Left ventricle myocardium inferior (tissue), 1 donor: ENCODE results near the gene TNS3. TPM values are rescaled to one million over a fixed set of nuclear protein-coding genes. Genes with fewer than 3 reads are reported as not detected.
"Not testable (repeated sequence)": the region's sequence is repeated elsewhere in the genome, so short reads cannot be mapped to it uniquely, and the experiment has no call there.

Experiments
- DNase-seq: peaks from one replicate; pipeline ENCODE4 v3.0.0-alpha.2; 2020
- H3K27ac ChIP-seq: fragments of 200-600 bp; replicated peaks from 2 replicates; pipeline ENCODE4 v1.8.0; 2021
- H3K27me3 ChIP-seq: fragments of 200-600 bp; 2 replicates; pipeline ENCODE4 v1.8.0; 2021; ENCODE audit warnings: low read depth
- H3K36me3 ChIP-seq: fragments of 200-600 bp; 2 replicates; pipeline ENCODE4 v1.8.0; 2021
- H3K4me1 ChIP-seq: fragments of 200-600 bp; 2 replicates; pipeline ENCODE4 v1.8.0; 2021
- H3K4me3 ChIP-seq: fragments of 200-600 bp; 2 replicates; pipeline ENCODE4 v1.8.0; 2021; ENCODE audit warnings: mild to moderate bottlenecking, moderate library complexity
- H3K9me3 ChIP-seq: fragments of 200-600 bp; replicated peaks from 2 replicates; pipeline ENCODE4 v1.8.0; 2021
- CTCF ChIP-seq: fragments of 200-600 bp; IDR thresholded peaks from 2 replicates; pipeline ENCODE4 v1.8.0; 2021; ENCODE audit warnings: antibody characterized with exemption, mild to moderate bottlenecking, borderline replicate concordance
- intact Hi-C: fragments of 100-400 bp; cut with micrococcal nuclease; formaldehyde crosslinking; loops from one replicate; pipeline ENCODE4 v1.11.0; 2022
- total RNA-seq: library from RNA; stranded (reverse); fragmentation: NEBNext Ultra II Directional; extraction: Animal tissue kit (Norgen Biotek cat#: 25700); gene quantifications from one replicate; pipeline ENCODE4 v1.2.1, GENCODE V29; 2021
- donor health status: DM: no; HTN: yes; CAD: no; lungs with severe emphysema.

TNS3 gene
- total RNA-seq, 1 donor from 2014 or later: 40.6 TPM

GRCh38 chr7:47472444-47473157, 109.3 kb downstream of the TNS3 start:
- no peak for TF ChIP-seq CTCF
- peaks cover 33% of the 10 kb centered on the region for H3K4me1 ChIP-seq
- DNase-seq: no peak
- no peaks in the 10 kb centered on the region for H3K9me3 ChIP-seq
- intact Hi-C loops: no loop called here
- H3K4me3 ChIP-seq: no peak overlapping the region
- H3K27ac ChIP-seq: peak overlapping the region; percentile 30
- no peaks in the 10 kb centered on the region for H3K36me3 ChIP-seq
- no peaks in the 10 kb centered on the region for H3K27me3 ChIP-seq

- no peak overlapping the region for H3K4me3 ChIP-seq
- H3K27me3 ChIP-seq: no peaks in the 10 kb centered on the region
- no peak for DNase-seq
- no peaks in the 10 kb centered on the region for H3K36me3 ChIP-seq
- no peaks in the 10 kb centered on the region for H3K9me3 ChIP-seq
- H3K4me1 ChIP-seq: peaks cover 25% of the 10 kb centered on the region
- H3K27ac ChIP-seq: peak overlapping the region; percentile 19
- intact Hi-C loops: no loop called here
- no peak for TF ChIP-seq CTCF
These were observed 110.1 kb downstream of the TNS3 start for GRCh38 chr7:47471831-47472230.

GRCh38 chr7:47471358-47471703, 110.6 kb downstream of the TNS3 start:
- Histone ChIP-seq H3K36me3 (no peaks in the 10 kb centered on the region), H3K4me1 (peaks cover 27% of the 10 kb centered on the region), H3K4me3 (no peak overlapping the region), H3K27ac (no peak overlapping the region), H3K27me3 (no peaks in the 10 kb centered on the region), H3K9me3 (no peaks in the 10 kb centered on the region)
- DNase-seq: no peak
- no peak for TF ChIP-seq CTCF
- intact Hi-C loops: no loop called here

GRCh38 chr7:47470567-47471357, 111.1 kb downstream of the TNS3 start:
- no peak for DNase-seq
- Histone ChIP-seq H3K27ac (no peak overlapping the region), H3K4me3 (no peak overlapping the region), H3K27me3 (no peaks in the 10 kb centered on the region), H3K9me3 (no peaks in the 10 kb centered on the region), H3K36me3 (no peaks in the 10 kb centered on the region), H3K4me1 (peaks cover 27% of the 10 kb centered on the region)
- TF ChIP-seq CTCF: no peak
- intact Hi-C loops: no loop called here

GRCh38 chr7:47469846-47470245, 112.1 kb downstream of the TNS3 start:
- H3K27me3 ChIP-seq, DNase-seq, H3K36me3 ChIP-seq, H3K27ac ChIP-seq, H3K9me3 ChIP-seq, H3K4me3 ChIP-seq, intact Hi-C loops: not testable (repeated sequence)
- peaks cover 27% of the 10 kb centered on the region for H3K4me1 ChIP-seq

- no peak for DNase-seq
- no peaks in the 10 kb centered on the region for H3K36me3 ChIP-seq
- H3K27me3 ChIP-seq: no peaks in the 10 kb centered on the region
- no peak overlapping the region for H3K4me3 ChIP-seq
- H3K9me3 ChIP-seq: no peaks in the 10 kb centered on the region
- intact Hi-C loops: no loop called here
- peak overlapping the region; percentile 79 for H3K27ac ChIP-seq
- H3K4me1 ChIP-seq: peaks cover 37% of the 10 kb centered on the region
- no peak for TF ChIP-seq CTCF
These were observed 115.1 kb downstream of the TNS3 start for GRCh38 chr7:47466832-47467231.
